ENCODE results near the gene PPP1R8. TPM values are rescaled to one million over a fixed set of nuclear protein-coding genes. Genes with fewer than 3 reads are reported as not detected.

PPP1R8 gene
- total RNA-seq, 3 donors from 2014 or later = 36.1 to 43.5 (median 37.9) TPM

DNA sequence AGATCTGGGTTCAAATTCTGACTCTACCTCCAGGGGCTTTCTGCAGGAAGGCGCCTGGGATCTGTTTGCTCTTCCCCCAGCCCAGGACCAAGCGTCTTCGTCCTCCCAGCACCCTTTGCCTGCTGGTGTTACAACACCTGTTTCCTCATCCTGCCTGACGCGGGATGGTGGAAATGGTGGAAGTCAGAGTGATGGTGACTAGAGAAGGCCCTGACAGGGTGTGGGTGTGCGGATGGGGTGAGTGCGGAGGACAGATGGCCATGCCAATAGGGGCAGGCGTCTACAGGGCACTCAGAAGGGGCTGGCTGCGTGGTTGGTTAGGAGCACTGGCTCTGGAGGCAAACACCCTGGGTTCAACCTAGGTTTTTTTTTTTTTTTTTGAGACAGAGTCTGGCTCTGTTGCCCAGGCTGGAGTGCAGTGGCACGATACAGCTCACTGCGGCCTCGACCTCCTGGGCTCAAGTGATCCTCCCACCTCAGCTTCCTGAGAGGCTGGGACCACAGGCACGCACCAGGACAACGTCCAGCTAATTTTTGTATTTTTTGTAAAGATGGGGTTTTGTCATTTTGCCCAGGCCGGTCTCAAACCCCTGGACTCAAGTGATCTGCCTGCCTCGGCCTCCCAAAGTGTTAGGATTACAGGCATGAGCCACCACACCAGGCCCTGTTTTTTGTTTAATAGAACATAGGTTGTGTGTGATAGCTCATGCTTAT, 43.2 kb downstream of the PPP1R8 start:
- H3K4me1 ChIP-seq = no peaks in the 10 kb centered on the region
- TF ChIP-seq, protein P1, sequence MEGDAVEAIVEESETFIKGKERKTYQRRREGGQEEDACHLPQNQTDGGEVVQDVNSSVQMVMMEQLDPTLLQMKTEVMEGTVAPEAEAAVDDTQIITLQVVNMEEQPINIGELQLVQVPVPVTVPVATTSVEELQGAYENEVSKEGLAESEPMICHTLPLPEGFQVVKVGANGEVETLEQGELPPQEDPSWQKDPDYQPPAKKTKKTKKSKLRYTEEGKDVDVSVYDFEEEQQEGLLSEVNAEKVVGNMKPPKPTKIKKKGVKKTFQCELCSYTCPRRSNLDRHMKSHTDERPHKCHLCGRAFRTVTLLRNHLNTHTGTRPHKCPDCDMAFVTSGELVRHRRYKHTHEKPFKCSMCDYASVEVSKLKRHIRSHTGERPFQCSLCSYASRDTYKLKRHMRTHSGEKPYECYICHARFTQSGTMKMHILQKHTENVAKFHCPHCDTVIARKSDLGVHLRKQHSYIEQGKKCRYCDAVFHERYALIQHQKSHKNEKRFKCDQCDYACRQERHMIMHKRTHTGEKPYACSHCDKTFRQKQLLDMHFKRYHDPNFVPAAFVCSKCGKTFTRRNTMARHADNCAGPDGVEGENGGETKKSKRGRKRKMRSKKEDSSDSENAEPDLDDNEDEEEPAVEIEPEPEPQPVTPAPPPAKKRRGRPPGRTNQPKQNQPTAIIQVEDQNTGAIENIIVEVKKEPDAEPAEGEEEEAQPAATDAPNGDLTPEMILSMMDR (IDR thresholded peaks at IDR 0.05) = no peak
- no peak for TF ChIP-seq POLR2A (IDR thresholded peaks at IDR 0.05)
- no peak for TF ChIP-seq POLR2AphosphoS5 (IDR thresholded peaks at IDR 0.05)
- intact Hi-C loops (cut with DNase I; ENCODE audit: low total_unique reads) = no loop called here
- peak overlapping the region; percentile 65 to 83 (median 67) for H3K4me3 ChIP-seq
- no peaks in the 10 kb centered on the region for H3K36me3 ChIP-seq
- DNase-seq (ENCODE audit: low spot score in 2 of 2) = peak in 1 of 2 donors; percentile 17
- no peaks in the 10 kb centered on the region for H3K9me3 ChIP-seq
- H3K27ac ChIP-seq = peak overlapping the region; percentile 20 to 53
- H3K27me3 ChIP-seq = no peaks in the 10 kb centered on the region

DNA sequence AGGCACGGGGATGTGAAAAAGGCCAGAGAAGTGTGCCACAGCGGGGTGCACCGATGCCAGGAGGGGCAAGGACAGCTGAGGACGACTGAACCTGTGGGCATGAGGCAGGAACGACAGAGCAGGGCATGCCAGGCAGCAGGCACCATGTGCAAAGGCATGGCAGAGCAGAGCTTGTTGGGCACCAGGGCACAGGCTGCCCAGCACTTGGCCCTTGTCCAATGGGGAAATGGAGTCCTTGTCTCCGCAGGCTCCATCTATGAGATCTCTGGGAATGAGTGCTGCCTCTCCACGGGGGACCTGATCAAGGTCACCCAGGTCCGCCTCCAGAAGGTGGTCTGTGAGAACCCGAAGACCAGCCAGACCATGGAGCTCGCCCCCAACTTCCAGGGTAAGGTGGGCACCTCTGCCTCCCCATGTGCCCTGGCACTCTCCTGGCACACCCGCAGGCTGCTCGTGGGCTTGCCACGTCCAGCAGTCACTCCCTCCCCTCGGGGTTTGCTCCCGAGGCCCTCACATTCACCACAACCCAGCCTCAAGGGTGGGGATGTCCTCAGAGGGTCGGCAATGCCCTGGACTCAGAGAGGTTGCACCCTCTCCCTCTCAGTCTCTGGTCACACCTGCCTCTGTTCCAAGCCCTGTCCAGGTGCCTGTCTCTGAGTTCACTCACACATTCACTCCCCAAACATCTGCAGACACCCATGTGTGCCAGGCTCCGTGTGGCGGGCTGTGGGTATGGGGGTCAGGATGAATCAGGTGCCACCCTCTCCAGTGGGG, 45.9 kb downstream of the PPP1R8 start:
- intact Hi-C loops (cut with DNase I; ENCODE audit: low total_unique reads) = no loop called here
- Histone ChIP-seq H3K36me3 (no peaks in the 10 kb centered on the region), H3K4me3 (no peak overlapping the region), H3K27ac (peak overlapping the region in 1 of 2 donors; percentile 25), H3K27me3 (no peaks in the 10 kb centered on the region), H3K9me3 (no peaks in the 10 kb centered on the region), H3K4me1 (no peaks in the 10 kb centered on the region)
- TF ChIP-seq POLR2A (IDR thresholded peaks at IDR 0.05) (no peak), POLR2AphosphoS5 (IDR thresholded peaks at IDR 0.05) (no peak)
- TF ChIP-seq, protein P1 (IDR thresholded peaks at IDR 0.05) = no peak
- peak in 1 of 2 donors; percentile 36 for DNase-seq (ENCODE audit: low spot score in 2 of 2)

DNA sequence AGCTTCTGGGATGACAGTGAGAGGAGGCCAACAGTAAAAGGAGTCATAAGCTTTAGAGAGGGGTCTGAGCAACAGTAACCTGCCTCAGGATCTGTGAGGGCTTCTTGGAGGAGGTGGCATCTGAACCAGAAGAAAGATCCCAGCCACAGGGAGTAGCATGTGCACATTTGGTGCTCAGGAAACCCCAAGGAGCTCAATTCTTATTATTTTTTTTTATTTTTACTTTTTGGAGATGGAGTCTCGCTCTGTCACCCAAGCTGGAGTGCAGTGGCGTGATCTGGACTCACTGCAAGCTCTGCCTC, 46.5 kb downstream of the PPP1R8 start:
- Histone ChIP-seq H3K36me3 (no peaks in the 10 kb centered on the region), H3K4me1 (no peaks in the 10 kb centered on the region), H3K27me3 (no peaks in the 10 kb centered on the region), H3K4me3 (no peak overlapping the region), H3K9me3 (no peaks in the 10 kb centered on the region), H3K27ac (no peak overlapping the region)
- no peak for DNase-seq (ENCODE audit: low spot score in 2 of 2)
- intact Hi-C loops (cut with DNase I; ENCODE audit: low total_unique reads) = no loop called here
- no peak for TF ChIP-seq POLR2AphosphoS5 (IDR thresholded peaks at IDR 0.05)
- TF ChIP-seq, protein P1 (IDR thresholded peaks at IDR 0.05) = no peak

DNA sequence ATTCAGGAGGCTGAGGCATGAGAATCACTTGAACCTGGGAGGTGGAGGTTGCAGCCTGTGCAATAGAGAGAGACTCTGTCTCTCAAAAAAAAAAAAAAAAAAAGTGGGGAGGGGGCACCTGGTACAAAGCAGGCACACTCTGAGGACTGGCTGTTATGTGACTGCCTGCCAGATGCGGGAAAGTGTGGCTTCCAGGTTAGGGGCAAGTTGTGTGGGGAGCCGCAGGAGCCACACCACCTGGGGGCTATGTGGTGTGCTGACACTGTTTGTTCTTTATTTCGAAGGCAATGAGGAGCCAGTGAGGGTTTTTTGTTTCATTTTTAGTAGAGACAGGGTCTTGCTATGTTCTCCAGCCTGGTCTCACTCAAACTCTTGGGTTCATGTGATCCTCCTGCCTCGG, 47.5 kb downstream of the PPP1R8 start:
- intact Hi-C loops (cut with DNase I; ENCODE audit: low total_unique reads) = no loop called here
- H3K9me3 ChIP-seq = no peaks in the 10 kb centered on the region
- H3K4me3 ChIP-seq = no peak overlapping the region
- DNase-seq (ENCODE audit: low spot score in 2 of 2) = peak in 1 of 2 donors; percentile 5
- H3K4me1 ChIP-seq = no peaks in the 10 kb centered on the region
- no peak overlapping the region for H3K27ac ChIP-seq
- H3K27me3 ChIP-seq = no peaks in the 10 kb centered on the region
- H3K36me3 ChIP-seq = no peaks in the 10 kb centered on the region
- TF ChIP-seq, protein P1 (IDR thresholded peaks at IDR 0.05) = no peak
- TF ChIP-seq POLR2AphosphoS5 (IDR thresholded peaks at IDR 0.05) = no peak
- no peak for TF ChIP-seq POLR2A (IDR thresholded peaks at IDR 0.05)

DNA sequence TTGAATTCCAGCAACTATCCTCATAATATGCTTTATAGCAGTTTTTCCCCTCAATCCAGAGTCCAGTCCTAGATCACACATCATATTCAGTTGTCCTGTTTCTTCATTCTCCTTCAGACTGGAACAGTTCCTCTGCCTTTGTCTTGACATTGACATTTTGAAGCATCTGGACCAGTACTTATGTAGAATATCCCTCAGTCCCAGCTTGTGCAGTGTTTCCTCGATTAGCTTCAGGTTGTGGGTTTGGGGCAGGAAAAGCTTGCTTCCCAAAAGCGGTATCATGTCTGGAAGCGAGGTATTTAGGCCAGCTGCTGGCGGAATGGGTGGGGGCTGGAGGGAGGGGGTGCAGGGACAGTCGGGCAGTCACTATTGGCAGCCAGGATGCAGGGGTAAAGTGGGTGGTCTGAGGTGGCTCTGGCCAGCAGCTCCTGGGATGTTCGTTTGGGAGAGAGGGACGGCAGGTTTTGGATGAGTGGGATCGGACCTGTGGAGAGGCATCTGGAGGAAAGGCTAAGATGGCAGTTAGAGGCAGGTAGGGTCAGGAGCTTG, 48.3 kb downstream of the PPP1R8 start:
- Histone ChIP-seq H3K27me3 (no peaks in the 10 kb centered on the region), H3K9me3 (no peaks in the 10 kb centered on the region), H3K36me3 (no peaks in the 10 kb centered on the region), H3K4me3 (no peak overlapping the region), H3K4me1 (no peaks in the 10 kb centered on the region), H3K27ac (no peak overlapping the region)
- peak in 1 of 2 donors; percentile 17 for DNase-seq (ENCODE audit: low spot score in 2 of 2)
- TF ChIP-seq POLR2AphosphoS5 (IDR thresholded peaks at IDR 0.05) (no peak), POLR2A (IDR thresholded peaks at IDR 0.05) (no peak)
- TF ChIP-seq, protein P1 (IDR thresholded peaks at IDR 0.05) = no peak
- intact Hi-C loops (cut with DNase I; ENCODE audit: low total_unique reads) = no loop called here

Measured in breast epithelium (tissue), 4 donors.